ENCODE measurements around the gene IL10RA.
A peak's percentile ranks its signal among the peaks of the same experiment; 100 is the strongest.
"Not testable (repeated sequence)": the region's sequence is repeated elsewhere in the genome, so short reads cannot be mapped to it uniquely, and the experiment has no call there.

The IL10RA gene

DNA sequence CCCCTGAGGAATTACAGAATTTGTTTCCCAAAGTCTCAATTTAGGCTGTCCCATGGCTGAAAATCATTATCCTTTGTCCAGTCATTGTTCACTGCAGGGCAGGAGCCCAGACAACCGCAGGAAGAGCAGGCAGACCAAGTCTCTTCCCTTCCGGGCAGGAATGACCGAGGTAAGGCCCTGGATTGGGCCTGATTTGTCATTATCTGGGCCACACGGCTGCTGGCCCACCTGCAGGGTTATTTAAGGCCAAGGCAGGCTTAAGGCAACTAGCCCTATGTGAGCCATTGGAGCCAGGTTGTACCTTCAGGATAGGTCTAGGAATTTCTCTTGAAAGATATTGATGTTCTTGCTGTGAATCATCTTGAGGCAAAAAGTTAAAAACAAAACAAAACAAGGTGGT lies 9.7 kb upstream of the IL10RA start:
- no peak overlapping the region for H3K27ac Mint-ChIP-seq
- peaks cover 68% of the 10 kb centered on the region for H3K4me1 Mint-ChIP-seq (ENCODE audit: low read depth)

GRCh38 chr11:117977029-117977428 lies 9.2 kb upstream of the IL10RA start:
- H3K9me3 Mint-ChIP-seq = no peaks in the 10 kb centered on the region

More for the DNA sequence above, 9.7 kb upstream of the IL10RA start:
- Mint-ChIP-seq H3K4me3 (no peak overlapping the region), H3K27me3 (ENCODE audit: low read depth) (no peaks in the 10 kb centered on the region), H3K36me3 (ENCODE audit: low read depth) (peaks cover 23% of the 10 kb centered on the region), H3K9me3 (no peaks in the 10 kb centered on the region)

DNA sequence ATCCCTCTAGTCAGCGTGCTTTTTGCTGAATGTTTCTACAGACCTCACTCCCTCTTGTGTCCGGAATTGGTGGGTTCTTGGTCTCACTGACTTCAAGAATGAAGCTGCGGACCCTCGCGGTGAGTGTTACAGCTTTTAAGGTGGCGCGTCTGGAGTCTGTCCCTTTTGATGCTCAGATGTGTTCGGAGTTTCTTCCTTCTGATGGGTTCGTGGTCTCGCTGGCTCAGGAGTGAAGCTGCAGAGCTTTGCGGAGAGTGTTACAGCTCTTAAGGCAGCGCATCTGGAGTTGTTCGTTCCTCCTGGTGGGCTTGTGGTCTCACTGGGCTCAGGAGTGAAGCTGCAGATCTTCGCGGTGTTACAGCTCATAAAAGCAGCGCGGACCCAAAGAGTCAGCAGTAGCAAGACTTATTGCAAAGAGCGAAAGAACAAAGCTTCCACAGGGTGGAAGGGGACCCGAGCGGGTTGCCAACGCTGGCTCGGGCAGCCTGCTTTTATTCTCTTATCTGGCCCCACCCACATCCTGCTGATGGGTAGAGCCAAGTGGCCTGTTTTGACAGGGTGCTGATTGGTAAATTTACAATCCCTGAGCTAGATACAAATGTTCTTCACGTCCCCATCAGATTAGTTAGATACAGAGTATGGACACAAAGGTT lies 8.5 kb upstream of the IL10RA start:
- Mint-ChIP-seq H3K4me3 (peak overlapping the region; percentile 31), H3K27ac (peak overlapping the region; percentile 69), H3K36me3 (ENCODE audit: low read depth) (peaks cover 26% of the 10 kb centered on the region), H3K4me1 (ENCODE audit: low read depth) (peaks cover 65% of the 10 kb centered on the region)
- H3K27me3 Mint-ChIP-seq (ENCODE audit: low read depth); H3K9me3 Mint-ChIP-seq: not testable (repeated sequence)

More at GRCh38 chr11:117977029-117977428, 9.2 kb upstream of the IL10RA start:
- Mint-ChIP-seq H3K36me3 (ENCODE audit: low read depth) (peaks cover 29% of the 10 kb centered on the region), H3K4me3 (no peak overlapping the region), H3K27ac (peak overlapping the region; percentile 26), H3K4me1 (ENCODE audit: low read depth) (peaks cover 69% of the 10 kb centered on the region), H3K27me3 (ENCODE audit: low read depth) (no peaks in the 10 kb centered on the region)

- H3K4me3 Mint-ChIP-seq; H3K27ac Mint-ChIP-seq; H3K9me3 Mint-ChIP-seq; H3K27me3 Mint-ChIP-seq (ENCODE audit: low read depth): not testable (repeated sequence)
- Mint-ChIP-seq H3K4me1 (ENCODE audit: low read depth) (peaks cover 65% of the 10 kb centered on the region), H3K36me3 (ENCODE audit: low read depth) (peaks cover 25% of the 10 kb centered on the region)
These were observed 7.8 kb upstream of the IL10RA start for GRCh38 chr11:117978291-117978910.

DNA sequence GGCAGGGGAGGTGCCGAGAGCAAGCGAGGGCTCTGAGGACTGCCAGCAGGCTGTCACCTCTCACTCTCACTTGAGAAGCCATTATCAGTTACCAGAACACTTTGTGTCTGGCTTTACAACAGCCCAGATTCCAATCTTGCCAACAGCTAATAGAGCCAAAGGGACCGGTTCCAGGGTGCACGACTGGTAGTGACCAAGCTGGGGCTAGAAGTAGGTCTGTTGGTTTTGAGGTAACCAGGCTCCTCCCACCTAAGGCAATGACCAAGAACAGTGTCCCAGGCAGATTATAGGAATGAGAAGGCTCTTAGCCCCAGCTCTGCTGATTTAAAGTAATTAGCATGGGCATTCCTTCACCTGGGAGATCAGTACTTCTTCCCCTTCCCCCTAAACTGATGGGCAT lies 7.2 kb upstream of the IL10RA start:
- Mint-ChIP-seq H3K4me3 (no peak overlapping the region), H3K4me1 (ENCODE audit: low read depth) (peaks cover 62% of the 10 kb centered on the region)

DNA sequence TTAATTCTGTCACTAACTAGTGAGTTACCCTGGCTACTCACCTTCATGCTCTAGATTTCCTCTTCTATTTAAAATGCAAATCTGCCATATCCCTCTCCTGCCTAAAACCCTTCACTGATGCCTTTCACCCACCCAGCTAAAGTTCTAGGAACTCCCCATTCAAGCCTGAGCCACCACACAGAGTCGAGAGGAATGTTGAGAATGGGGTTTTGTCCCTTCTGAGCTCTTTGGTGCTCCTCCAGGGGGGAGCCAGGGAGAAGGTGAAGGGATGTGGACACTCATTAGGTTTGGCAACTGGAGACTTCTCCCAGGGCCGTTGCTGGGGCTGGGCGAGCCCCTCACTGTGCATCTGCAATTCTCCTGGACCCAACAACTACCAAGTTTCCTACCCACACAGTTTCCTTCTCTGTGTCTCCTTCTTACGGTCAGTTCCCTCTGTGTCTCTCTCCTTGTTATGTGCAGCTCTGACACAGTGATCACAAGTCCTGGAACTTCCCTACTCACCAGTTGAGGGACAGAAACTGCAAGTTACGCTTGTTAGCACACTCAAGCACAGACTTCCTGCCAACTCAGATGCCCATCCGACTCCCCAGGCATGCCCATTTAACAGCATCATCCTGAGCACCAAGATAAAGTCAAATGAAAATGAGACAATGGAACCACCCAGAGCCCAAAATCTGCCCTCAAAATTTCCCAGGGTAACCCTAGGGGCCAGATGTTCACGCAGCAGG lies 6.5 kb upstream of the IL10RA start:
- H3K4me1 Mint-ChIP-seq (ENCODE audit: low read depth) = peaks cover 62% of the 10 kb centered on the region
- H3K4me3 Mint-ChIP-seq = peak overlapping the region; percentile 4
- H3K9me3 Mint-ChIP-seq = no peaks in the 10 kb centered on the region
- peaks cover 30% of the 10 kb centered on the region for H3K36me3 Mint-ChIP-seq (ENCODE audit: low read depth)
- H3K27ac Mint-ChIP-seq = peak overlapping the region; percentile 60
- peaks cover under 1% of the 10 kb centered on the region for H3K27me3 Mint-ChIP-seq (ENCODE audit: low read depth)

More for the DNA sequence above, 7.2 kb upstream of the IL10RA start:
- H3K27me3 Mint-ChIP-seq (ENCODE audit: low read depth) = no peaks in the 10 kb centered on the region
- peaks cover 29% of the 10 kb centered on the region for H3K36me3 Mint-ChIP-seq (ENCODE audit: low read depth)
- H3K27ac Mint-ChIP-seq = peak overlapping the region; percentile 60
- H3K9me3 Mint-ChIP-seq = no peaks in the 10 kb centered on the region

GRCh38 chr11:117980280-117980679 lies 5.9 kb upstream of the IL10RA start:
- H3K36me3 Mint-ChIP-seq (ENCODE audit: low read depth) = peaks cover 35% of the 10 kb centered on the region
- H3K9me3 Mint-ChIP-seq = no peaks in the 10 kb centered on the region
- peak overlapping the region; percentile 60 for H3K27ac Mint-ChIP-seq
- H3K4me1 Mint-ChIP-seq (ENCODE audit: low read depth) = peaks cover 65% of the 10 kb centered on the region
- peak overlapping the region; percentile 4 for H3K4me3 Mint-ChIP-seq
- H3K27me3 Mint-ChIP-seq (ENCODE audit: low read depth) = peaks cover 6% of the 10 kb centered on the region

- Mint-ChIP-seq H3K36me3 (ENCODE audit: low read depth) (peaks cover 35% of the 10 kb centered on the region), H3K27ac (no peak overlapping the region), H3K4me1 (ENCODE audit: low read depth) (peaks cover 62% of the 10 kb centered on the region)
These were observed 5.5 kb upstream of the IL10RA start for GRCh38 chr11:117980720-117981119.

DNA sequence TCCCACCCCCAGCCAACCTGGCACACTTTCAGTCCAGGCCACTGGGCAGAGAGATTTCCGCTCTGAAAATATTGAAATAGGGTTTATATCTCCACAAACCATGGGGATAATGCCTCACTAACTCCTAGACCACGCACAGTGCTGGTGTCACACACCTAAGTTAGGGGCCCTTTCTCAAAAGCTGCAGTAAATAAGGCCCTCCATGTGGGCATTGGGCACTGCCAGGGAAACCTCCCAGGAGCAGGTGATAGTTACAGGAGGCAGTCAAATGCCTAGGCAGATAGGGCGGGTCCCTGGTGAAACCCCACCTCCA lies 3.1 kb upstream of the IL10RA start:
- Mint-ChIP-seq H3K27me3 (ENCODE audit: low read depth) (peaks cover 6% of the 10 kb centered on the region), H3K4me3 (no peak overlapping the region), H3K9me3 (no peaks in the 10 kb centered on the region), H3K36me3 (ENCODE audit: low read depth) (peaks cover 39% of the 10 kb centered on the region), H3K27ac (no peak overlapping the region), H3K4me1 (ENCODE audit: low read depth) (peaks cover 51% of the 10 kb centered on the region)

More at GRCh38 chr11:117980720-117981119, 5.5 kb upstream of the IL10RA start:
- Mint-ChIP-seq H3K9me3 (no peaks in the 10 kb centered on the region), H3K27me3 (ENCODE audit: low read depth) (peaks cover 6% of the 10 kb centered on the region), H3K4me3 (no peak overlapping the region)

GRCh38 chr11:117984476-117984875 lies 1.7 kb upstream of the IL10RA start:
- peaks cover 52% of the 10 kb centered on the region for H3K36me3 Mint-ChIP-seq (ENCODE audit: low read depth)

DNA sequence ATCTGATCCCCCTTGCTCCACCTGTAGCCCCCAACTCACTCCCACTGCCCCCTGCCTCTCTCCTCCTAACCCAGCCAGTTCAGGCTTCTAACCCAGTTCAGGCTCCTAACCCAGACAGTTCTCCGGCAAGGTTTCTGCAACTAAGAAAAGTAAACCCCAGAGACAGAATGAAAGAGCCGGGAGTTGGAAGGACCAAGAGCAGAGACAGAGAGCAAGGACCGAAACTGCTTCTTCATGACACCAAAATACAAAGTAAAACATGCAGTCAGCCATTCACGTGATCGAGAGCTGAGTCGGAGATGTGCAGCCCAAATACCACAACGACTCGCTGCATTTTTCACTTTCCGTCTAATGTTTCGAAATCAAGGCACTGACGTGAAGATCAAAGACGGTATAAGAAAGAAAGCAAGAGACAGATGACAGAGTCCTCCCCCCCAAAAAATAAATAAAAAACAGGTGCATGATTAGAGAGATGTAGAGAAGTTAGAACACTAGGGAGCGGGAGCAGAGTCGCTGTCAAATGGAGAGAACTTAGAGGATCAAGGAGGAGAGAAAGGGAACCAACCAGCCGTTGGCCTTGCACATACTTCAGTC lies 884 bp downstream of the IL10RA start:
- Mint-ChIP-seq H3K4me3 (peak overlapping the region; percentile 93), H3K36me3 (ENCODE audit: low read depth) (peaks cover 69% of the 10 kb centered on the region), H3K9me3 (no peaks in the 10 kb centered on the region), H3K27ac (peak overlapping the region; percentile 83), H3K27me3 (ENCODE audit: low read depth) (peaks cover 6% of the 10 kb centered on the region), H3K4me1 (ENCODE audit: low read depth) (peaks cover 61% of the 10 kb centered on the region)

More at GRCh38 chr11:117984476-117984875, 1.7 kb upstream of the IL10RA start:
- Mint-ChIP-seq H3K27me3 (ENCODE audit: low read depth) (peaks cover 6% of the 10 kb centered on the region), H3K27ac (peak overlapping the region; percentile 88), H3K4me1 (ENCODE audit: low read depth) (peaks cover 59% of the 10 kb centered on the region), H3K4me3 (peak overlapping the region; percentile 86), H3K9me3 (no peaks in the 10 kb centered on the region)

DNA sequence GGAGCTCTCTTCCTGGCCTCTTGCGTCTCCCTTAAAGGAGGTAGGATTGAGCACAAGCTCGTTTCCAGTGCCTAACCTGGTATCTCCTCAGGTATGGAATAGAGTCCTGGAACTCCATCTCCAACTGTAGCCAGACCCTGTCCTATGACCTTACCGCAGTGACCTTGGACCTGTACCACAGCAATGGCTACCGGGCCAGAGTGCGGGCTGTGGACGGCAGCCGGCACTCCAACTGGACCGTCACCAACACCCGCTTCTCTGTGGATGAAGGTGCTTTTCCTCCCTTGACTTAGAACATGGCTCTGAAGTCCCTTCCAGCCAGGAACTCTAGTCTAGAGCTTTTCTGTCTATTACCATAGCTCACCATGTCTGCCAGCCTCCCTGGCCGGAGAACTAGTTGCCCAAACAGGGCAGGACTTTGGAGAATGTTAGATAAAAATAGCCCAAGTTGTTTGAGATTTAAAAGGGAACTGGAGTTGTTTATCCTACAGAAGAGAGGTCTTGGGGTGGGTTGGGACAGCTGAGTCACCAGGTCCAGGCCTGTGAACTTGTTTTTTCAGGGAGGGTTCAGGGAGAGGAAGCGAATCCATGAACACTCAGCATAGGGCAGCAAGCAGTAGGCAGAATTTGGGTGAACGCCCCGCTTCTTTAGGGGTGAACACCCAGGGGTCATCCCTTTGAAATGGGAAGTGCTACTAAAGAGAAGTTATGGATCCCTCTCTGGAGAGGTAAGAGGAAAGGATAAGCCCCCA lies 3.3 kb downstream of the IL10RA start:
- Mint-ChIP-seq H3K9me3 (no peaks in the 10 kb centered on the region), H3K36me3 (ENCODE audit: low read depth) (peaks cover 82% of the 10 kb centered on the region), H3K4me3 (peak overlapping the region; percentile 93), H3K4me1 (ENCODE audit: low read depth) (peaks cover 70% of the 10 kb centered on the region), H3K27ac (peak overlapping the region; percentile 28), H3K27me3 (ENCODE audit: low read depth) (peaks cover 6% of the 10 kb centered on the region)

- Mint-ChIP-seq H3K27ac (peak overlapping the region; percentile 67), H3K4me1 (ENCODE audit: low read depth) (peaks cover 70% of the 10 kb centered on the region), H3K4me3 (peak overlapping the region; percentile 79), H3K36me3 (ENCODE audit: low read depth) (peaks cover 91% of the 10 kb centered on the region), H3K27me3 (ENCODE audit: low read depth) (no peaks in the 10 kb centered on the region), H3K9me3 (no peaks in the 10 kb centered on the region)
These were observed 5.9 kb downstream of the IL10RA start for GRCh38 chr11:117992136-117992535.

DNA sequence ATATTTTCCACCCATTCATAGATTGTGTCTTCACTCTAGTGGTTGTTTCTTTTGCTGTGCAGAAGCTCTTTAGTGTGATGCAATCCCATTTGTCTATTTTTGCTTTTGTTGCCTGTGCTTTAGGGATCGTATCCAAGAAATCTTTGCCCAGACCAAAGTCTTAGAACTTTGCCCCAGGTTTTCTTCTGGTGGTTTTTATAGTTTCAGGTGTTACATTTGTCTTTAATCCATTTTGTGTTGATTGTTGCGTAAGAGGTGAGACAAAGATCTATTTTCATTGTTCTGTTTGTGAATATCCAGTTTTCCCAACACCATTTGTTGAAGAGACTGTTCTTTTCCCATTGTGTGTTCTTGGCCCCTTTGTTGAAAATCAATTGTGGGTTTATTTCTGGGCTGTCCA lies 6.4 kb downstream of the IL10RA start:
- Mint-ChIP-seq H3K27ac (peak overlapping the region; percentile 67), H3K4me1 (ENCODE audit: low read depth) (peaks cover 71% of the 10 kb centered on the region), H3K9me3 (no peaks in the 10 kb centered on the region), H3K4me3 (peak overlapping the region; percentile 79), H3K27me3 (ENCODE audit: low read depth) (no peaks in the 10 kb centered on the region), H3K36me3 (ENCODE audit: low read depth) (peaks cover 91% of the 10 kb centered on the region)

Measured in T-helper 1 cell treated with Interleukin-12 subunit alpha and Interleukin-12 subunit beta and Interleukin-4 antibody, amounts not matched to agents 30 μg/mL and 1 μg/mL, for 36 hours (primary cell).